ENCODE measurements around the gene RAI1. TPM values are rescaled to one million over a fixed set of nuclear protein-coding genes. Genes with fewer than 3 reads are reported as not detected.

RAI1 gene
- total RNA-seq, 1 donor from 2014 or later = 38.1 TPM

DNA sequence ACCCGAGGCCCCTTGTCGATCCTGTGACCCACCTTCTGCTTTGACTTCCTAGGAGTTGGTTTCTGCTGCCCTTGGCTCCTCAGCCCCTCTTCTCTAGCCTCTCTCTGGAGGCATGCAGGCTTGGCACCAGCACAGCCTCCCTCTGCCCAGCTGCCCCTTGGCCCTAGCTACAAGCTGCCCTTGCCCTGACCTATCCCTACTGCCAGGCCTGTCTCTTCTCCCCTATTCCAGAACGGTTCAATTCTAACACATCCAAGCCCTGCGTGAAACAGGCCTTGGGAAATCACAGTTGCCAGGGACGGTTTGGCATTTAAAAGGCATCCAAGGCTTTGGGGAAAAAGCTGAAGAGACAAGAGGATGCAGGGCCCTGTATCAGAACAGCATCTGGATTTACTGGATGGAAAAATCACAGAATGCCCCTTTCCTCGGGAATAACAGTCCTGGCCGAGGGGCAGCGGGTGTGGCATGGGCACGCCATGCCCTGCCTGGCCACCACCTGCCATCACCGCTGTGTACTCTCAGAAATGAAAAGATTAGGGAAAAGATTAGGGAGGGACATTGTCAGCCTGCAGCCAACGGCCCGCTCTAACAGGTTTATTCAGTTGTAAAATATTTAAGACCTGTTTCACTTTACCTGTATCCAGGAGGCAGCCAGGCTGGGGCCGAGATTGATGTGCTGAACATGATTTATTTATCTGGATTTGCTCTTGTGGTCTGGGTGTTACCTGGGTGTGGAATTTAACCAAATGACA is 15.8 kb downstream of the RAI1 start:
- TF ChIP-seq, protein P1, sequence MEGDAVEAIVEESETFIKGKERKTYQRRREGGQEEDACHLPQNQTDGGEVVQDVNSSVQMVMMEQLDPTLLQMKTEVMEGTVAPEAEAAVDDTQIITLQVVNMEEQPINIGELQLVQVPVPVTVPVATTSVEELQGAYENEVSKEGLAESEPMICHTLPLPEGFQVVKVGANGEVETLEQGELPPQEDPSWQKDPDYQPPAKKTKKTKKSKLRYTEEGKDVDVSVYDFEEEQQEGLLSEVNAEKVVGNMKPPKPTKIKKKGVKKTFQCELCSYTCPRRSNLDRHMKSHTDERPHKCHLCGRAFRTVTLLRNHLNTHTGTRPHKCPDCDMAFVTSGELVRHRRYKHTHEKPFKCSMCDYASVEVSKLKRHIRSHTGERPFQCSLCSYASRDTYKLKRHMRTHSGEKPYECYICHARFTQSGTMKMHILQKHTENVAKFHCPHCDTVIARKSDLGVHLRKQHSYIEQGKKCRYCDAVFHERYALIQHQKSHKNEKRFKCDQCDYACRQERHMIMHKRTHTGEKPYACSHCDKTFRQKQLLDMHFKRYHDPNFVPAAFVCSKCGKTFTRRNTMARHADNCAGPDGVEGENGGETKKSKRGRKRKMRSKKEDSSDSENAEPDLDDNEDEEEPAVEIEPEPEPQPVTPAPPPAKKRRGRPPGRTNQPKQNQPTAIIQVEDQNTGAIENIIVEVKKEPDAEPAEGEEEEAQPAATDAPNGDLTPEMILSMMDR (IDR thresholded peaks at IDR 0.05) = no peak
- H3K4me1 ChIP-seq = peaks cover 60% of the 10 kb centered on the region

DNA sequence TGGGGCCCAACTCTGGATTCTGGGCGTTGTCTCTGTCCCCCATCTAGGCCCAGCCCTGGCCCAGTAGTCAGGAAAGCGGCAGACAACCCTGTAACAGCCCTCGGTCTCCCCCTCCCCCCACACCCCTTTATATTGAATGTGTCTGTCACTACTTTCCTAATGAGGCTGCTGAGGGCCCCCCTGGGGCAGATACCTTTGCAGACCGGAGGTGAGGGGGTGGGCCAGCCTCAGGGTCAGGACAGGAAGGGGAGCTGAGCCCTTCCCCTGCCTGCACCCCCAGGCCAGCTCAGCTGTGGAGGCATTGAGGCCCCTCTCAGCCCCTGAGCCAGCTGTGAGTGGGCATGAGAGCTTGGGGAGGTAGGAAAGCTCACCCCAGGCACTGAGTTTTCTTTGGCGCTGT is 17.1 kb downstream of the RAI1 start:
- H3K4me3 ChIP-seq = no peak overlapping the region
- DNase-seq (no peak), ATAC-seq (no peak)
- TF ChIP-seq, protein P1 (IDR thresholded peaks at IDR 0.05) = no peak
- intact Hi-C loops (cut with DNase I) = no loop called here
- no peaks in the 10 kb centered on the region for H3K36me3 ChIP-seq
- H3K27me3 ChIP-seq = no peaks in the 10 kb centered on the region
- H3K4me1 ChIP-seq = peaks cover 57% of the 10 kb centered on the region
- H3K9me3 ChIP-seq = no peaks in the 10 kb centered on the region
- H3K27ac ChIP-seq = peak overlapping the region; percentile 36

More for the DNA sequence above, 15.8 kb downstream of the RAI1 start:
- no peaks in the 10 kb centered on the region for H3K27me3 ChIP-seq
- no peaks in the 10 kb centered on the region for H3K36me3 ChIP-seq
- no peak for ATAC-seq
- no peaks in the 10 kb centered on the region for H3K9me3 ChIP-seq
- no peak for DNase-seq
- H3K4me3 ChIP-seq = no peak overlapping the region
- intact Hi-C loops (cut with DNase I) = no loop called here
- H3K27ac ChIP-seq = peak overlapping the region; percentile 39

- peaks cover 52% of the 10 kb centered on the region for H3K4me1 ChIP-seq
- ATAC-seq = peak; percentile 7
- no peaks in the 10 kb centered on the region for H3K9me3 ChIP-seq
- H3K36me3 ChIP-seq = no peaks in the 10 kb centered on the region
- no peak overlapping the region for H3K4me3 ChIP-seq
- H3K27ac ChIP-seq = peak overlapping the region; percentile 36
- intact Hi-C loops (cut with DNase I) = no loop called here
- TF ChIP-seq, protein P1 (IDR thresholded peaks at IDR 0.05) = no peak
- no peak for DNase-seq
- no peaks in the 10 kb centered on the region for H3K27me3 ChIP-seq
These were observed 17.7 kb downstream of the RAI1 start for GRCh38 chr17:17698869-17699351.

DNA sequence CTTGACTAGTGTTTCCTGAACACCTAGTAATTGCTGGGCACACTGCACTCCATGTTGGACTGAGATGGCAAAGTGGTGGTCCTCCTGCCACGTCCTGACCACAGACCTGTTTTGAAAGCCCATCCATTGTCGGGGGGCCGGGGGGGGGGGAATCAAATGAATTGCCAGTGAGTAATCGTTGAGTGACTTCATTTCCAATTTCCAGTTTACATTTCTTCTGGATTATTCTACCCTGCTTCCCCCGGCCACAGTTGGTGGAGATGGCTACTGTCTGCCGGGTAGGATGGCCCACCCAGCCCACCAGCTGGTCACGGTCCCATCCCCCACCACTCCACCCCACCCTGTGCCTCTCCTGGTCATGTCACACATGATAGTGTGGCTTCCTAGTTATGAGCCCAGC is 18.2 kb downstream of the RAI1 start:
- DNase-seq (no peak), ATAC-seq (no peak)
- Histone ChIP-seq H3K4me1 (peaks cover 49% of the 10 kb centered on the region), H3K27ac (no peak overlapping the region), H3K4me3 (no peak overlapping the region), H3K9me3 (no peaks in the 10 kb centered on the region), H3K36me3 (no peaks in the 10 kb centered on the region), H3K27me3 (no peaks in the 10 kb centered on the region)
- TF ChIP-seq, protein P1 (IDR thresholded peaks at IDR 0.05) = no peak
- intact Hi-C loops (cut with DNase I) = no loop called here

DNA sequence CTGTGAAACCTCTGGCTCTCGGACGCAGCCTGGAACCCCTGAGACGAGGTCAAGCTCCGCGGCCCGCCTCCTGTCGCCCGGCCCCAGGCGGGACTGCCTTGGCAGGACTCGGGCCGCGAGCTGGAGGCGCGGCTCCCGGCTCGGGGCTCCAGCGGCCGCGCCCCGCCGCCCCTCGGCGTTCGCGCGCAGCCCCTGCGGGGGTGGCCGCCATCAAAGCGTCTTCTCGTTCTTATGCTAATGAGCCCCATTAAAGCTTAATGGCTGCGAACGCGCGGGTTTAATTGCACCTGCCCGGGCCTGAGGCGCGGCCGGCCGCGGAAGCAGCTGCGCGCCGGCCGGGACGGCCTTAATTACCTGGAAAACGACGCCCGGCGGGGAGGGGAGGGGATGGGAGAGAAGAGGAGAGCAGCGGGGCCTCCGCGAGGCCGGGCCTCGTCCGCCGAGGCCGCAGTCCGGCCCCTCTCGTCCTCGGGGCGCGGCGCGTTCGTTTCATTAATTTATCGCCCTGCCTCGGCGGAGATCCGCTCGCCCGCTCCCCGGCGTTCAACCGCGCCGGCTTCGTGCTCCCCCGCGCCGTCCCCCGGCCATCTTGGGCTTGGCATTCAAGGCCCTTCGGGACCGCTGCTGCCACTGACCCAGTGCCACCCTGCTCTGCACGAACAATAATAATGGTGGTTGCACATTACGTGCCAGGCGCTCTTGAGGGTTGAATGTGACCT is 19.2 kb downstream of the RAI1 start:
- peaks cover 45% of the 10 kb centered on the region for H3K4me1 ChIP-seq
- no peaks in the 10 kb centered on the region for H3K36me3 ChIP-seq
- ATAC-seq (peak; percentile 27), DNase-seq (no peak)
- no peak overlapping the region for H3K27ac ChIP-seq
- H3K4me3 ChIP-seq = peak overlapping the region; percentile 28
- H3K27me3 ChIP-seq = no peaks in the 10 kb centered on the region
- no peaks in the 10 kb centered on the region for H3K9me3 ChIP-seq
- TF ChIP-seq, protein P1 (IDR thresholded peaks at IDR 0.05) = no peak
- intact Hi-C loops (cut with DNase I) = no loop called here
